ENCODE measurements around the gene ZKSCAN7.
"Not testable (repeated sequence)": the region's sequence is repeated elsewhere in the genome, so short reads cannot be mapped to it uniquely, and the experiment has no call there.

Gene ZKSCAN7

GRCh38 chr3:44554626-44555592 is at the start of gene ZKSCAN7:
ZKSCAN7 (plus strand) TSS chr3:44555193; CDS start chr3:44557048, 1,855 bp downstream.
- peak; percentile 20 for DNase-seq (ENCODE audit: low read depth in 2 of 2)

- DNase-seq (ENCODE audit: low read depth in 2 of 2): no peak
Observed at GRCh38 chr3:44506556-44506955, 48.4 kb upstream of the ZKSCAN7 start.

- no peak for DNase-seq (ENCODE audit: low read depth in 2 of 2)
Observed at GRCh38 chr3:44506961-44507360, 48.0 kb upstream of the ZKSCAN7 start.

- no peak for DNase-seq (ENCODE audit: low read depth in 2 of 2)
Observed at GRCh38 chr3:44509393-44509921, 45.5 kb upstream of the ZKSCAN7 start.

- DNase-seq (ENCODE audit: low read depth in 2 of 2): no peak
Observed at GRCh38 chr3:44510000-44510368, 45.0 kb upstream of the ZKSCAN7 start.

- no peak for DNase-seq (ENCODE audit: low read depth in 2 of 2)
Observed at GRCh38 chr3:44511238-44511566, 43.8 kb upstream of the ZKSCAN7 start.

- no peak for DNase-seq (ENCODE audit: low read depth in 2 of 2)
Observed at GRCh38 chr3:44513513-44513912, 41.5 kb upstream of the ZKSCAN7 start.

- DNase-seq (ENCODE audit: low read depth in 2 of 2): no peak
Observed at GRCh38 chr3:44516230-44516629, 38.8 kb upstream of the ZKSCAN7 start.

- no peak for DNase-seq (ENCODE audit: low read depth in 2 of 2)
Observed at GRCh38 chr3:44518782-44519156, 36.2 kb upstream of the ZKSCAN7 start.

- DNase-seq (ENCODE audit: low read depth in 2 of 2): no peak
Observed at GRCh38 chr3:44521721-44522120, 33.3 kb upstream of the ZKSCAN7 start.

GRCh38 chr3:44522494-44522933 is 32.5 kb upstream of the ZKSCAN7 start:
- no peak for DNase-seq (ENCODE audit: low read depth in 2 of 2)

GRCh38 chr3:44525060-44525459 is 29.9 kb upstream of the ZKSCAN7 start:
- DNase-seq (ENCODE audit: low read depth in 2 of 2): no peak

GRCh38 chr3:44529927-44530326 is 25.1 kb upstream of the ZKSCAN7 start:
- DNase-seq (ENCODE audit: low read depth in 2 of 2): no peak

- DNase-seq (ENCODE audit: low read depth in 2 of 2): no peak
Observed at GRCh38 chr3:44530911-44531310, 24.1 kb upstream of the ZKSCAN7 start.

- DNase-seq (ENCODE audit: low read depth in 2 of 2): not testable (repeated sequence)
Observed at GRCh38 chr3:44534659-44535058, 20.3 kb upstream of the ZKSCAN7 start.

GRCh38 chr3:44535364-44535763 is 19.6 kb upstream of the ZKSCAN7 start:
- DNase-seq (ENCODE audit: low read depth in 2 of 2): no peak

- DNase-seq (ENCODE audit: low read depth in 2 of 2): not testable (repeated sequence)
Observed at GRCh38 chr3:44544811-44545210, 10.2 kb upstream of the ZKSCAN7 start.

- DNase-seq (ENCODE audit: low read depth in 2 of 2): no peak
Observed at GRCh38 chr3:44555723-44556122, 730 bp downstream of the ZKSCAN7 start.

- DNase-seq (ENCODE audit: low read depth in 2 of 2): no peak
Observed at GRCh38 chr3:44557074-44557473, 2.1 kb downstream of the ZKSCAN7 start.

GRCh38 chr3:44561076-44561475 is 6.1 kb downstream of the ZKSCAN7 start:
- no peak for DNase-seq (ENCODE audit: low read depth in 2 of 2)

- no peak for DNase-seq (ENCODE audit: low read depth in 2 of 2)
Observed at GRCh38 chr3:44562147-44562546, 7.2 kb downstream of the ZKSCAN7 start.

GRCh38 chr3:44568561-44568960 is 13.6 kb downstream of the ZKSCAN7 start:
- DNase-seq (ENCODE audit: low read depth in 2 of 2): no peak

GRCh38 chr3:44571024-44571423 is 16.0 kb downstream of the ZKSCAN7 start:
- DNase-seq (ENCODE audit: low read depth in 2 of 2): no peak
